ENCODE results near the gene ARL15.

Gene ARL15

DNA sequence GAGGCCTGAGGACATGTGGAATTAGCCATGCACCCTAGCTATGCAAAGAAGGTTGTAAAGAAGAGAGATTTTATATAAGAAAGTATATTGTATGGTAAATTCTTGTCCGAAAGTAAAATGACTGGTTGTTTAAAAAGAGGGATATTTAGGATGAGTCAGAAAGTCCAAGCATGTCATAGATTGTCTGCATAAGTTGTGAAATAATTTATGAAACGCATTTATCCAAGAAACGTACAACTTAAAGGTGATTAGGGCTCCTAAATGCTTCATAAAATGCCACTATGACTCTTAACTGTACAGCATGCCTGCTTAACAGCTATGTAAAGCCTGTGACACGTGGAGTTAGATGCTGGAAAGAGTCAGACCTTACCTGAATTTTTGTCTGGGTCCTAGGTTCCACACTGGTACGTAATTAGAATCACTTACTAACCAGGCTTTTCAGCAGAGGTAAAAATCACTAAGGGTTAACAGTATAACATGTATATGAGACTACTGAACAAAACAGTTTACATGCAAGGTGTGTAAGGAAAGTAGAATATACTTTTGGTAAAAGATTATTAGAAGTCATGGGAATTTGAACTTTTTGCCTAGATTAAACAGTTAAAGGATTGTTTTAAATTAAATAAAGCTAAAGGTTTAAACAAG is 37.0 kb upstream of the ARL15 start:
- H4K20me1 ChIP-seq (ENCODE audit: insufficient read depth, low read length, poor library complexity, severe bottlenecking), result no peaks in the 10 kb centered on the region
- TF ChIP-seq EZH2phosphoT487 (IDR thresholded peaks at IDR 0.05; ENCODE audit: borderline replicate concordance) (no peak), CTCF (conservative IDR thresholded peaks at IDR 0.05; ENCODE audit: low read length) (no peak)
- H3K9ac ChIP-seq (ENCODE audit: low read depth, low read length, poor library complexity, severe bottlenecking), result no peak overlapping the region
- no peaks in the 10 kb centered on the region for H3K27me3 ChIP-seq (ENCODE audit: insufficient read depth, low read length, poor library complexity, severe bottlenecking)
- no peak overlapping the region for H3K4me2 ChIP-seq (ENCODE audit: low read depth, low read length, poor library complexity, severe bottlenecking)
- H3K4me3 ChIP-seq (ENCODE audit: low read length, poor library complexity, severe bottlenecking), result no peak overlapping the region
- no peaks in the 10 kb centered on the region for H3F3A ChIP-seq (ENCODE audit: low read depth)
- no peaks in the 10 kb centered on the region for H3K36me3 ChIP-seq (ENCODE audit: insufficient read depth, low read length)
- H3K9me2 ChIP-seq (replicated peaks; ENCODE audit: low read depth, low read length), result no peaks in the 10 kb centered on the region
- no peaks in the 10 kb centered on the region for H3K79me2 ChIP-seq (ENCODE audit: insufficient read depth, low read length)
- no peaks in the 10 kb centered on the region for H3K4me1 ChIP-seq (ENCODE audit: insufficient read depth, low read length, poor library complexity, severe bottlenecking)
- H2AFZ ChIP-seq (ENCODE audit: low read length), result no peak overlapping the region
- peaks cover 11% of the 10 kb centered on the region for H3K9me3 ChIP-seq (ENCODE audit: insufficient read depth, low read depth, low read length)

DNA sequence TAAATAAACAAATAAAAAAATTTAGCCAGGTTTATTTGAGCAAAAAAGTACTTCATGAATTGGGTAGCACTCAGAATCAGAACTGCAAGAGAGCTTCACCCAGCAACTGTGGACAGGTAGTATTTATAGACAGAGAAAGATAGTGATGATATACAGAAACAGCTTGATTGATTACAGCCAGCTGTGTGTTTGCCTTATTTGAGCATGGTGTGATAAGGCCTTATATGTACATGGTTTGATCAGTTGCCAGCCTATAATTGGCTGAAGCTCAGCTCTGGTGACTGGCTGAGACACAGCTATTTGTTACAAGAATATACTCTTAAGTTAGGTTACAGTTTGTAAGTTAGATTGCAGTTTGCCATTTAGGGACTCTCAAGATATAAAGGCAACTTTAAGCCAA is 34.3 kb upstream of the ARL15 start:
- no peaks in the 10 kb centered on the region for H3K9me2 ChIP-seq (replicated peaks; ENCODE audit: low read depth, low read length)
- no peaks in the 10 kb centered on the region for H4K20me1 ChIP-seq (ENCODE audit: insufficient read depth, low read length, poor library complexity, severe bottlenecking)
- no peaks in the 10 kb centered on the region for H3K4me1 ChIP-seq (ENCODE audit: insufficient read depth, low read length, poor library complexity, severe bottlenecking)
- H3K9me3 ChIP-seq (ENCODE audit: insufficient read depth, low read depth, low read length), result peaks cover 11% of the 10 kb centered on the region
- TF ChIP-seq CTCF (conservative IDR thresholded peaks at IDR 0.05; ENCODE audit: low read length), result no peak
- no peaks in the 10 kb centered on the region for H3F3A ChIP-seq (ENCODE audit: low read depth)
- no peaks in the 10 kb centered on the region for H3K27me3 ChIP-seq (ENCODE audit: insufficient read depth, low read length, poor library complexity, severe bottlenecking)
- no peak overlapping the region for H2AFZ ChIP-seq (ENCODE audit: low read length)
- H3K4me3 ChIP-seq (ENCODE audit: low read length, poor library complexity, severe bottlenecking), result no peak overlapping the region
- no peak overlapping the region for H3K9ac ChIP-seq (ENCODE audit: low read depth, low read length, poor library complexity, severe bottlenecking)
- no peaks in the 10 kb centered on the region for H3K36me3 ChIP-seq (ENCODE audit: insufficient read depth, low read length)
- no peaks in the 10 kb centered on the region for H3K79me2 ChIP-seq (ENCODE audit: insufficient read depth, low read length)
- no peak overlapping the region for H3K4me2 ChIP-seq (ENCODE audit: low read depth, low read length, poor library complexity, severe bottlenecking)

DNA sequence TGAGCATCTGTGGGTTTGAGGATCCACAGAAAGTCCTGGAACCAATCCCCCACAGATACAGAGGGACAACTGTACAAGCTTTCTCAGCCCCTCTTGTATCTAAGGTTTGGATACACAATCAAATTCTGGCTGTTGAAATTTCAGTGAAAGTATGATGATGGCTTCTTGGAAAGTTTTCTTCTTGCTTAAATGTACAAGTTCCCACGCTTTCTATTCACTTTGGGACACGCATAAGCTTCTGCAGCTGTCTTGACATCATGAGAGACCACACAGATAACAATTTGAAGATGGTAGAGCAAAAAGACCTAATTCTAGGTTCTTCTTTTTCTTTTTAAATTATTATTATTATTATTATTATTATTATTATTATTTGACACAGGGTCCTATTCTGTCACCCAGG is 31.6 kb upstream of the ARL15 start:
- H3K36me3 ChIP-seq (ENCODE audit: insufficient read depth, low read length), result no peaks in the 10 kb centered on the region
- H3K9me3 ChIP-seq (ENCODE audit: insufficient read depth, low read depth, low read length), result peaks cover 3% of the 10 kb centered on the region
- H3K27me3 ChIP-seq (ENCODE audit: insufficient read depth, low read length, poor library complexity, severe bottlenecking), result no peaks in the 10 kb centered on the region
- H2AFZ ChIP-seq (ENCODE audit: low read length), result no peak overlapping the region
- H3F3A ChIP-seq (ENCODE audit: low read depth), result no peaks in the 10 kb centered on the region
- TF ChIP-seq EZH2phosphoT487 (IDR thresholded peaks at IDR 0.05; ENCODE audit: borderline replicate concordance) (no peak), CTCF (conservative IDR thresholded peaks at IDR 0.05; ENCODE audit: low read length) (no peak)
- H3K4me1 ChIP-seq (ENCODE audit: insufficient read depth, low read length, poor library complexity, severe bottlenecking), result no peaks in the 10 kb centered on the region
- H3K4me2 ChIP-seq (ENCODE audit: low read depth, low read length, poor library complexity, severe bottlenecking), result no peak overlapping the region
- no peaks in the 10 kb centered on the region for H4K20me1 ChIP-seq (ENCODE audit: insufficient read depth, low read length, poor library complexity, severe bottlenecking)
- H3K9me2 ChIP-seq (replicated peaks; ENCODE audit: low read depth, low read length), result no peaks in the 10 kb centered on the region
- no peak overlapping the region for H3K4me3 ChIP-seq (ENCODE audit: low read length, poor library complexity, severe bottlenecking)
- H3K9ac ChIP-seq (ENCODE audit: low read depth, low read length, poor library complexity, severe bottlenecking), result no peak overlapping the region
- no peaks in the 10 kb centered on the region for H3K79me2 ChIP-seq (ENCODE audit: insufficient read depth, low read length)

Measured in Loucy (cell line).